PC-9 (cell line): ENCODE results near the gene SGTA. TPM values are rescaled to one million over a fixed set of nuclear protein-coding genes. Genes with fewer than 3 reads are reported as not detected.

Experiments
- BruUV-seq: library from RNA; stranded (reverse); fragments of 400-500 nt; replicated peaks from 2 replicates; lab custom pipeline; 2021; lab: Mats Ljungman, UMichigan
- CTCF ChIA-PET: fragments of 300-600 bp; sonication (Branson Sonifier 250); formaldehyde crosslinking; loops from one replicate; lab custom pipeline; 2022; ENCODE audit warnings: antibody characterized with exemption; lab: Charles Lee
- POLR2A ChIA-PET: fragments of 300-600 bp; sonication (Branson Sonifier 250); formaldehyde crosslinking; loops from one replicate; lab custom pipeline; 2022; ENCODE audit warnings: antibody characterized with exemption; ENCODE audit not compliant: unreplicated experiment; lab: Charles Lee
- DNase-seq, 2 experiments: peaks; one replicate each; pipeline versions ENCODE4 v3.0.0 to v3.0.0-alpha.2; 2015 to 2022; ENCODE audit warnings: mixed read lengths in 1 of 2
- H2AFZ ChIP-seq: fragments of 200-600 bp; sonication (generic); 2 replicates; pipeline ENCODE4 v1.8.1; 2017; ENCODE audit warnings: antibody characterized with exemption
- H3F3A ChIP-seq: fragments of 200-600 bp; sonication (generic); 2 replicates; pipeline ENCODE4 v1.8.1; 2017; ENCODE audit warnings: antibody characterized with exemption, mild to moderate bottlenecking, low read depth; ENCODE audit not compliant: insufficient read depth
- H3K27ac ChIP-seq: fragments of 200-600 bp; sonication (generic); 2 replicates; pipeline ENCODE4 v1.6.1; 2016; ENCODE audit warnings: mixed run types
- H3K27me3 ChIP-seq: fragments of 200-600 bp; sonication (generic); 2 replicates; pipeline ENCODE4 v1.6.1; 2016; ENCODE audit warnings: low read depth, mixed run types; ENCODE audit not compliant: insufficient read depth
- H3K36me3 ChIP-seq: fragments of 200-600 bp; sonication (generic); 2 replicates; pipeline ENCODE4 v1.6.1; 2016; ENCODE audit warnings: low read depth, mixed run types
- H3K4me1 ChIP-seq: fragments of 200-600 bp; sonication (generic); replicated peaks from 2 replicates; pipeline ENCODE4 v1.6.1; 2016; ENCODE audit warnings: mixed run types; ENCODE audit not compliant: insufficient read depth
- H3K4me2 ChIP-seq: fragments of 200-600 bp; sonication (generic); 2 replicates; pipeline ENCODE4 v1.6.1; 2017; ENCODE audit warnings: mixed run types
- H3K4me3 ChIP-seq: fragments of 200-600 bp; sonication (generic); 2 replicates; pipeline ENCODE4 v1.6.1; 2016; ENCODE audit warnings: mixed run types
- H3K79me2 ChIP-seq: fragments of 200-600 bp; sonication (generic); 2 replicates; pipeline ENCODE4 v1.6.1; 2017; ENCODE audit warnings: low read depth, mixed run types
- H3K9me2 ChIP-seq: fragments of 200-600 bp; sonication (generic); 2 replicates; pipeline ENCODE4 v1.8.1; 2017; ENCODE audit warnings: mild to moderate bottlenecking; ENCODE audit not compliant: insufficient read depth
- H3K9me3 ChIP-seq: fragments of 200-600 bp; sonication (generic); 2 replicates; pipeline ENCODE4 v1.8.1; 2016; ENCODE audit warnings: low read depth; ENCODE audit not compliant: insufficient read depth
- H4K20me1 ChIP-seq: fragments of 200-600 bp; sonication (generic); 2 replicates; pipeline ENCODE4 v1.8.1; 2017; ENCODE audit not compliant: insufficient read depth
- EZH2 ChIP-seq: fragments of 200-600 bp; sonication (generic); IDR thresholded peaks from 2 replicates; pipeline ENCODE4 v1.8.0; 2017; ENCODE audit warnings: antibody characterized with exemption, low read depth
- intact Hi-C: fragments of 100-400 bp; cut with micrococcal nuclease; formaldehyde crosslinking; loops from one replicate; pipeline ENCODE4 v1.10.0; 2022; ENCODE audit not compliant: unreplicated experiment
- total RNA-seq: library from RNA; stranded (reverse); gene quantifications from 2 replicates; pipeline ENCODE4 v1.2.3, GENCODE V29; 2021
- TF ChIP-seq, protein P1 (sequence below): fragments of 200-600 bp; sonication (generic); conservative IDR thresholded peaks from 2 replicates; pipeline ENCODE4 v1.6.1; 2017; ENCODE audit warnings: mixed run types, antibody characterized with exemption, mild to moderate bottlenecking, moderate library complexity

Gene SGTA
- total RNA-seq, 1 experiment from 2014 or later = 40.7 TPM

DNA sequence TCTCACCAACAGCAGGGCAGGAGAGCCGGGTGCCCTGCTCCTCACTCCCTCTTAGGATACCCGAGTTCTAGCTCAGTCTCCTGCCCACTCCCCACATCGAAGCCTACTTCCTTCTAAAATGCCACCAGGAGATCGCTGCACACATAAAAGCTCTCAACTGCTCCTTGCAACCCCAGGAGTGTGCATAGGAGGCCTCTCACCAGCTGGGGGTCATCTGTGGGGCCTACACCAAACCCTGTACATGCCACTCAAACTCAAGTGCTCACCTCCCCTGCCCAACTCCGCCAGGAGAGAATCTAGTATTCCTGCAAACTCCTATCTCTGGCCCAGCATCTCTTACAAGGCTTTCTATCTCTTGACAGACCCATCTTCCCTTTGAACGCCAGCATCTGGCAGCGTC lies 2.8 kb downstream of the SGTA start:
- H3K4me3 ChIP-seq = no peak overlapping the region
- CTCF ChIA-PET = no interaction called here
- H3K4me1 ChIP-seq = peaks cover 10% of the 10 kb centered on the region; the same call in 1 of the 2 replicates
- no TSS peak for BruUV-seq
- H3K9me3 ChIP-seq = no peaks in the 10 kb centered on the region
- H3F3A ChIP-seq = peaks cover 8% of the 10 kb centered on the region; the same call in 1 of the 2 replicates
- H3K27me3 ChIP-seq = no peaks in the 10 kb centered on the region
- H3K36me3 ChIP-seq = no peaks in the 10 kb centered on the region
- no peak for TF ChIP-seq EZH2
- TF ChIP-seq, protein P1, sequence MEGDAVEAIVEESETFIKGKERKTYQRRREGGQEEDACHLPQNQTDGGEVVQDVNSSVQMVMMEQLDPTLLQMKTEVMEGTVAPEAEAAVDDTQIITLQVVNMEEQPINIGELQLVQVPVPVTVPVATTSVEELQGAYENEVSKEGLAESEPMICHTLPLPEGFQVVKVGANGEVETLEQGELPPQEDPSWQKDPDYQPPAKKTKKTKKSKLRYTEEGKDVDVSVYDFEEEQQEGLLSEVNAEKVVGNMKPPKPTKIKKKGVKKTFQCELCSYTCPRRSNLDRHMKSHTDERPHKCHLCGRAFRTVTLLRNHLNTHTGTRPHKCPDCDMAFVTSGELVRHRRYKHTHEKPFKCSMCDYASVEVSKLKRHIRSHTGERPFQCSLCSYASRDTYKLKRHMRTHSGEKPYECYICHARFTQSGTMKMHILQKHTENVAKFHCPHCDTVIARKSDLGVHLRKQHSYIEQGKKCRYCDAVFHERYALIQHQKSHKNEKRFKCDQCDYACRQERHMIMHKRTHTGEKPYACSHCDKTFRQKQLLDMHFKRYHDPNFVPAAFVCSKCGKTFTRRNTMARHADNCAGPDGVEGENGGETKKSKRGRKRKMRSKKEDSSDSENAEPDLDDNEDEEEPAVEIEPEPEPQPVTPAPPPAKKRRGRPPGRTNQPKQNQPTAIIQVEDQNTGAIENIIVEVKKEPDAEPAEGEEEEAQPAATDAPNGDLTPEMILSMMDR = no peak
- intact Hi-C loops = no loop called here
- DNase-seq = no peak
- H3K9me2 ChIP-seq = no peaks in the 10 kb centered on the region
- POLR2A ChIA-PET = no interaction called here
- no peak overlapping the region for H3K4me2 ChIP-seq
- no peak overlapping the region for H3K27ac ChIP-seq
- peaks cover 14% of the 10 kb centered on the region for H4K20me1 ChIP-seq
- no peak overlapping the region for H2AFZ ChIP-seq
- H3K79me2 ChIP-seq = peaks cover 76% of the 10 kb centered on the region

DNA sequence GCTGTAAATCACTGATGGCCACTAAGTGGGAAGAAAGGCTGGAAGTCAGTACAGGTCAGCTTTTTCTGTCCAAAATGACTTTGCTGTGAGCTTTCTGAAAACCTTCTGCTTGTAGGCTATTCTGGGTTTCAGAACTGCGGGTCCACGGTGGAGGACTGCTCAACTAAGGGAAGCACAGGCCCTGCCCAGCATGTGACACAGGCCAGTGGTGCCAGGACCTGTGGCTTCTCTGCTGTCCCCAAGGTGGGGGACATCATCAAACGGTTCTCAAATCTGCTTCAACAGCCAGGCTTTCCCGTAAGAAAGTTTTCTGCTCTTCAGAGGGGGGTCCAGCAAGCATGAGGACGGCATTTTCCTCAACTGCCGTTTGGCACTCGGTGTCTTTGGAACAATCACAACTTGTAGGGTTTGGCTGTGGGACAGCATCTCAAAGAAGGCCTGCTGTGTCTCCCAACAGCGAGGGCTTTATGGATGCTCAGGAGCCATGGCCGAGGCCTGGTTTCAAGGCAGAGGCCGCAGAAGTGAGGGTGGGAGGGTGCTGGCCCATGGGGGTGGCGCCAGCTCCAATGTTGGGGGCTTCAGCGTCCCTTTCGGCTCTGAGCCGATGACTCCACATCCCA lies 3.8 kb downstream of the SGTA start:
- H3K4me2 ChIP-seq = no peak overlapping the region
- no peak for DNase-seq
- H3K4me3 ChIP-seq = no peak overlapping the region
- ChIA-PET POLR2A (no interaction called here), CTCF (no interaction called here)
- no peak overlapping the region for H2AFZ ChIP-seq
- H3K4me1 ChIP-seq = peaks cover 10% of the 10 kb centered on the region; the same call in 1 of the 2 replicates
- no TSS peak for BruUV-seq
- H3K9me2 ChIP-seq = no peaks in the 10 kb centered on the region
- peaks cover 14% of the 10 kb centered on the region for H4K20me1 ChIP-seq
- H3K27ac ChIP-seq = no peak overlapping the region
- H3K27me3 ChIP-seq = no peaks in the 10 kb centered on the region
- intact Hi-C loops = no loop called here
- TF ChIP-seq, protein P1 = no peak
- TF ChIP-seq EZH2 = no peak
- no peaks in the 10 kb centered on the region for H3K9me3 ChIP-seq
- H3F3A ChIP-seq = peaks cover 5% of the 10 kb centered on the region; the same call in 1 of the 2 replicates
- peaks cover 86% of the 10 kb centered on the region for H3K79me2 ChIP-seq
- no peaks in the 10 kb centered on the region for H3K36me3 ChIP-seq

DNA sequence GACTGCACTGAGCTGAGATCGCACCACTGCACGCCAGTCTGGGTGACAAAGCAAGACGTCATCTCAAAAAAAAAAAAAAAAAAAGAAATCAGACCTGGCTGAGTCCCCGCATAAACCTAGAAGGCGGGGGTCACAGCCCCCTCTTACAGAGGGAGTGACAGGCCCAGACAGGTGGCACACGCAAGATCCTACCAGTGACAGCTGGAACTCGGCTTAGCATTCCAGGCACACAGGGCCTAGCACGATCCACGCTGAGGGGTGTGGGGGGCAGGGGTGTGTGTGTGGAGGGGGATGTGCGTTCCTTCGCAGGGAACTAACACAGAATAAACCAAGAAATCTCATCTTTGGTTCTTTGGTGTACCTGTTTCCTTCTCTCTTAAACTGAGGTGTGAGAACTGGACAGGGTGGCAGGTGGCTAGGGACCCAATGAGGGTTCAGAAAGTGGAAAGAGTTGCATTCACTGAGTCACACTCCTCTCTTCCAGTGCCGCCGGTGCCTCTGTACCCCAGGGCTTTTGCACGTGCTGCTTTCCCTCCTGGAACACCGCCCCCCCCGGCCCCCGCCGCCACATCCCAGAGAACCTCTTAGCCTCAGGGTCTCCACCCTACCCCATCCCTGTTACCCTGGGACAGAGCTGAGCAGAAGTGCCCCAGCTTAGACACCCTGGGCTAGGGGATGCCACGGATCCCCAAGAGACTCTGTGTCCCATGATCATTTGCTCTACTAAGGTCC lies 5.0 kb downstream of the SGTA start:
- Histone ChIP-seq H3K4me1 (0 out of 2 replicates have a peak, but pooled peaks cover 5% of the 10 kb centered on the region), H3F3A (no peaks in the 10 kb centered on the region), H2AFZ (no peak overlapping the region), H3K4me2 (no peak overlapping the region), H3K9me3 (no peaks in the 10 kb centered on the region), H3K79me2 (peaks cover 90% of the 10 kb centered on the region), H3K27me3 (no peaks in the 10 kb centered on the region), H3K27ac (no peak overlapping the region), H3K9me2 (no peaks in the 10 kb centered on the region), H3K36me3 (no peaks in the 10 kb centered on the region), H4K20me1 (peaks cover 14% of the 10 kb centered on the region), H3K4me3 (no peak overlapping the region)
- CTCF ChIA-PET = no interaction called here
- no peak for TF ChIP-seq EZH2
- TF ChIP-seq, protein P1 = no peak
- POLR2A ChIA-PET = no interaction called here
- intact Hi-C loops = no loop called here
- no TSS peak for BruUV-seq
- no peak for DNase-seq
